ENCODE results near the gene PGM2L1.

- TF ChIP-seq CTCF (IDR thresholded peaks at IDR 0.05): peak in 4 of 12 donors; percentile 7 to 17 (median 11)
- TF ChIP-seq POLR2A (IDR thresholded peaks at IDR 0.05): no peak
Measured at GRCh38 chr11:74443071-74443864, 45.0 kb upstream of the PGM2L1 start.
